IMR-90 (cell line): ENCODE measurements around the gene ARHGEF16. TPM values are rescaled to one million over a fixed set of nuclear protein-coding genes. Genes with fewer than 3 reads are reported as not detected.

ENCODE experiments used
- ATAC-seq: fragments of 200-7000 bp; cut with Tn5 transposase; 2 replicates; pipeline ENCODE4 v1.9.1; 2020; ENCODE audit warnings: low read depth, mild to moderate bottlenecking, moderate library complexity
- BruUV-seq: library from RNA; stranded (reverse); fragments of 400-500 nt; replicated peaks from 2 replicates; lab custom pipeline; 2021; lab: Mats Ljungman, UMichigan
- CTCF ChIA-PET: fragments of 300-600 bp; formaldehyde crosslinking; extraction: SDS; loops from one replicate; lab custom pipeline; 2021; ENCODE audit warnings: antibody characterized with exemption; lab: Yijun Ruan, JAX
- POLR2A ChIA-PET: fragments of 300-600 bp; sonication (Branson Sonifier 250); formaldehyde crosslinking; loops from one replicate; lab custom pipeline; 2022; ENCODE audit warnings: antibody characterized with exemption; ENCODE audit not compliant: unreplicated experiment; lab: Charles Lee
- DNase-seq: peaks from one replicate; pipeline ENCODE4 v3.0.0; 2013
- H2AFZ ChIP-seq: replicated peaks from 2 replicates; pipeline ENCODE3; 2013; ENCODE audit warnings: low read length, mild to moderate bottlenecking; ENCODE audit not compliant: poor library complexity
- H2AK5ac ChIP-seq: 2 replicates; pipeline ENCODE4 v1.6.1; 2013; ENCODE audit warnings: low read depth, low read length, inconsistent platforms
- H2AK9ac ChIP-seq: replicated peaks from 2 replicates; pipeline ENCODE3; 2013; ENCODE audit warnings: mild to moderate bottlenecking, low read depth, low read length, moderate library complexity; ENCODE audit not compliant: poor library complexity
- H2BK120ac ChIP-seq: 2 replicates; pipeline ENCODE4 v1.6.1; 2013; ENCODE audit warnings: low read depth, low read length, inconsistent platforms
- H2BK15ac ChIP-seq: 3 replicates; pipeline ENCODE4 v1.6.1; 2013; ENCODE audit warnings: low read depth, low read length, inconsistent platforms
- H2BK20ac ChIP-seq: 2 replicates; pipeline ENCODE4 v1.6.1; 2013; ENCODE audit warnings: low read depth, mild to moderate bottlenecking, inconsistent platforms, low read length, moderate library complexity
- H2BK5ac ChIP-seq: 2 replicates; pipeline ENCODE4 v1.6.1; 2013; ENCODE audit warnings: mild to moderate bottlenecking, low read depth, low read length, inconsistent platforms; ENCODE audit not compliant: poor library complexity, severe bottlenecking
- H3K14ac ChIP-seq: replicated peaks from 2 replicates; pipeline ENCODE4 v1.6.1; 2013; ENCODE audit warnings: low read depth, low read length, inconsistent platforms
- H3K18ac ChIP-seq: 2 replicates; pipeline ENCODE4 v1.6.1; 2013; ENCODE audit warnings: low read depth, low read length, control low read depth
- H3K23ac ChIP-seq: 2 replicates; pipeline ENCODE4 v1.6.1; 2013; ENCODE audit warnings: low read depth, low read length, inconsistent platforms
- H3K27ac ChIP-seq: 2 replicates; pipeline ENCODE4 v1.5.1; 2013; ENCODE audit warnings: mild to moderate bottlenecking, control low read depth, low read length; ENCODE audit not compliant: insufficient read depth
- H3K27me3 ChIP-seq: 2 replicates; pipeline ENCODE4 v1.6.1; 2013; ENCODE audit warnings: low read length; ENCODE audit not compliant: control insufficient read depth, insufficient read depth
- H3K36me3 ChIP-seq: 2 replicates; pipeline ENCODE4 v1.6.1; 2013; ENCODE audit warnings: low read length, mixed read lengths; ENCODE audit not compliant: control insufficient read depth, insufficient read depth
- H3K4ac ChIP-seq: 2 replicates; pipeline ENCODE4 v1.6.1; 2013; ENCODE audit warnings: low read depth, low read length, inconsistent platforms
- H3K4me1 ChIP-seq: 2 replicates; pipeline ENCODE4 v1.6.1; 2013; ENCODE audit warnings: low read length, mixed read lengths; ENCODE audit not compliant: control insufficient read depth, insufficient read depth
- H3K4me2 ChIP-seq: 2 replicates; pipeline ENCODE4 v1.6.1; 2013; ENCODE audit warnings: low read depth, mild to moderate bottlenecking, control low read depth, low read length, moderate library complexity
- H3K4me3 ChIP-seq: 2 replicates; pipeline ENCODE4 v1.5.1; 2013; ENCODE audit warnings: low read depth, mild to moderate bottlenecking, control low read depth, low read length, moderate library complexity; ENCODE audit not compliant: insufficient read depth
- H3K56ac ChIP-seq: 2 replicates; pipeline ENCODE4 v1.6.1; 2013; ENCODE audit warnings: low read length, inconsistent platforms; ENCODE audit not compliant: insufficient read depth; ENCODE audit errors: extremely low read depth
- H3K79me1 ChIP-seq, 2 experiments: 2 replicates each; pipeline ENCODE4 v1.6.1; 2013; ENCODE audit warnings: low read length in 2 of 2, inconsistent platforms in 1 of 2, low read depth in 1 of 2
- H3K9ac ChIP-seq: 2 replicates; pipeline ENCODE4 v1.6.1; 2013; ENCODE audit warnings: low read depth, low read length, control low read depth
- H3K9me1 ChIP-seq: 2 replicates; pipeline ENCODE4 v1.6.1; 2013; ENCODE audit warnings: low read length, inconsistent platforms; ENCODE audit not compliant: insufficient read depth
- H3K9me3 ChIP-seq: 2 replicates; pipeline ENCODE4 v1.6.1; 2013; ENCODE audit warnings: low read length; ENCODE audit not compliant: control insufficient read depth, insufficient read depth
- H4K20me1 ChIP-seq: 2 replicates; pipeline ENCODE4 v1.6.1; 2013; ENCODE audit warnings: low read length, inconsistent platforms; ENCODE audit not compliant: insufficient read depth
- H4K5ac ChIP-seq: 2 replicates; pipeline ENCODE4 v1.6.1; 2013; ENCODE audit warnings: mild to moderate bottlenecking, low read depth, low read length, control low read depth
- H4K8ac ChIP-seq, 2 experiments: 2 replicates each; pipeline ENCODE4 v1.6.1; 2013; ENCODE audit warnings: low read depth in 2 of 2, low read length in 2 of 2, control low read depth in 1 of 2, inconsistent platforms in 1 of 2
- H4K91ac ChIP-seq: 2 replicates; pipeline ENCODE4 v1.6.1; 2013; ENCODE audit warnings: low read depth, low read length, inconsistent platforms; ENCODE audit not compliant: insufficient read depth
- BHLHE40 ChIP-seq: fragments of 150-350 bp; IDR thresholded peaks from 2 replicates; pipeline ENCODE4 v1.6.1; 2016; ENCODE audit warnings: mild to moderate bottlenecking, low read depth, low read length
- CEBPB ChIP-seq: IDR thresholded peaks from 2 replicates; pipeline ENCODE4 v1.6.1; 2012; ENCODE audit warnings: low read depth, low read length, improper control_type of control experiment
- CHD1 ChIP-seq: IDR thresholded peaks from 2 replicates; pipeline ENCODE4 v1.6.1; 2012; ENCODE audit warnings: low read depth, low read length, improper control_type of control experiment
- CTCF ChIP-seq: conservative IDR thresholded peaks from 2 replicates; pipeline ENCODE4 v1.5.1; 2012; ENCODE audit warnings: mild to moderate bottlenecking, low read depth, low read length, improper control_type of control experiment
- ELK1 ChIP-seq: fragments of 150-350 bp; IDR thresholded peaks from 2 replicates; pipeline ENCODE4 v1.6.1; 2016; ENCODE audit warnings: low read depth, mild to moderate bottlenecking, low read length, moderate library complexity, borderline replicate concordance
- FOS ChIP-seq: fragments of 150-350 bp; IDR thresholded peaks from 2 replicates; pipeline ENCODE4 v1.6.1; 2016; ENCODE audit warnings: low read depth, low read length
- MAFK ChIP-seq: IDR thresholded peaks from 2 replicates; pipeline ENCODE4 v1.6.1; 2012; ENCODE audit warnings: low read depth, low read length, improper control_type of control experiment
- MAZ ChIP-seq: IDR thresholded peaks from 2 replicates; pipeline ENCODE4 v1.6.1; 2012; ENCODE audit warnings: low read depth, mild to moderate bottlenecking, low read length, improper control_type of control experiment, moderate library complexity, borderline replicate concordance
- MXI1 ChIP-seq: IDR thresholded peaks from 2 replicates; pipeline ENCODE4 v1.6.1; 2012; ENCODE audit warnings: low read depth, mild to moderate bottlenecking, low read length, moderate library complexity, borderline replicate concordance
- NFE2L2 ChIP-seq: fragments of 150-350 bp; IDR thresholded peaks from 2 replicates; pipeline ENCODE4 v1.6.1; 2016; ENCODE audit warnings: low read depth, mild to moderate bottlenecking, low read length
- POLR2A ChIP-seq: IDR thresholded peaks from 2 replicates; pipeline ENCODE4 v1.6.1; 2012; ENCODE audit warnings: mild to moderate bottlenecking, low read depth, low read length
- RAD21 ChIP-seq: IDR thresholded peaks from 2 replicates; pipeline ENCODE4 v1.6.1; 2012; ENCODE audit warnings: low read length, improper control_type of control experiment
- RCOR1 ChIP-seq: IDR thresholded peaks from 2 replicates; pipeline ENCODE4 v1.6.1; 2012; ENCODE audit warnings: mild to moderate bottlenecking, low read length, improper control_type of control experiment; ENCODE audit not compliant: insufficient replicate concordance
- RFX5 ChIP-seq: IDR thresholded peaks from 2 replicates; pipeline ENCODE4 v1.8.0; 2012; ENCODE audit warnings: low read depth, mild to moderate bottlenecking, low read length, moderate library complexity
- SMC3 ChIP-seq: fragments of 150-350 bp; IDR thresholded peaks from 2 replicates; pipeline ENCODE4 v1.6.1; 2016; ENCODE audit warnings: low read depth, mild to moderate bottlenecking, antibody characterized with exemption, low read length, moderate library complexity
- WGBS, 2 experiments: methylation state at CpG; one replicate each; pipeline versions ENCODE4 v1.1.5 to v1.1.7; 2013; ENCODE audit warnings: missing lambda C conversion rate in 2 of 2; ENCODE audit not compliant: insufficient read length in 1 of 2; ENCODE audit errors: extremely low coverage in 2 of 2; 5-methylcytosine and 5-hydroxymethylcytosine counted together
- dilution Hi-C: fragments of 300-500 bp; cut with HindIII; formaldehyde crosslinking; loops from one replicate; pipeline ENCODE4 v1.14.3; 2018; ENCODE audit warnings: low sequenced_read_pairs; ENCODE audit not compliant: unreplicated experiment
- in situ Hi-C: fragments of 300-500 bp; cut with MboI; formaldehyde crosslinking; loops from 3 replicates; pipeline ENCODE4 v1.14.3; 2019; ENCODE audit warnings: low sequenced_read_pairs, inconsistent platforms, mixed read lengths
- intact Hi-C: fragments of 100-400 bp; cut with micrococcal nuclease; formaldehyde crosslinking; loops from 2 replicates; pipeline ENCODE4 v1.10.0; 2022
- polyA plus RNA-seq, 3 experiments: library from polyadenylated mRNA; depleted of rRNA; stranded (reverse); fragments of >200 nt; gene quantifications; 2 replicates each; pipeline ENCODE4 v1.2.3, GENCODE V29; 2012; ENCODE audit warnings: low replicate concordance in 1 of 3
- total RNA-seq: library from RNA; depleted of rRNA; stranded (reverse); fragments of >200 nt; gene quantifications from 2 replicates; pipeline ENCODE4 v1.2.3, GENCODE V29; 2012
- TF ChIP-seq, protein P1 (sequence below): fragments of 150-350 bp; IDR thresholded peaks from 2 replicates; pipeline ENCODE4 v1.6.1; 2017; ENCODE audit warnings: mild to moderate bottlenecking, antibody characterized with exemption, low read length, low read depth

Gene ARHGEF16
- total and polyA plus RNA-seq, 2 of the 4 experiments (the other 2 are of a cell fraction), result 0.18 to 0.39 TPM

- H4K20me1 ChIP-seq, result no peaks in the 10 kb centered on the region
- CTCF ChIA-PET, result no interaction called here
- in situ Hi-C loops (no loop called here), intact Hi-C loops (no loop called here), dilution Hi-C loops (no loop called here)
- peaks cover 1% of the 10 kb centered on the region; the same call in 1 of the 2 replicates for H3K9me3 ChIP-seq
- H2BK20ac ChIP-seq, result no peak overlapping the region
- H3K9ac ChIP-seq, result no peak overlapping the region
- H3K56ac ChIP-seq, result no peak overlapping the region
- no peak overlapping the region for H2AK9ac ChIP-seq
- no peak overlapping the region for H3K4me2 ChIP-seq
- BruUV-seq, result no TSS peak
- no peak overlapping the region for H4K8ac ChIP-seq
- DNase-seq (no peak), ATAC-seq (no peak)
- no peak overlapping the region for H3K14ac ChIP-seq
- no peak for TF ChIP-seq POLR2A
- TF ChIP-seq CTCF, result no peak
- TF ChIP-seq BHLHE40, result no peak
- TF ChIP-seq RCOR1, result no peak
- TF ChIP-seq, protein P1, sequence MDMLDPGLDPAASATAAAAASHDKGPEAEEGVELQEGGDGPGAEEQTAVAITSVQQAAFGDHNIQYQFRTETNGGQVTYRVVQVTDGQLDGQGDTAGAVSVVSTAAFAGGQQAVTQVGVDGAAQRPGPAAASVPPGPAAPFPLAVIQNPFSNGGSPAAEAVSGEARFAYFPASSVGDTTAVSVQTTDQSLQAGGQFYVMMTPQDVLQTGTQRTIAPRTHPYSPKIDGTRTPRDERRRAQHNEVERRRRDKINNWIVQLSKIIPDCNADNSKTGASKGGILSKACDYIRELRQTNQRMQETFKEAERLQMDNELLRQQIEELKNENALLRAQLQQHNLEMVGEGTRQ, result no peak
- TF ChIP-seq MAFK, result no peak
- TF ChIP-seq FOS, result no peak
- no peak for TF ChIP-seq MAZ
- no peak for TF ChIP-seq NFE2L2
- no peak for TF ChIP-seq RAD21
- TF ChIP-seq CHD1, result no peak
- TF ChIP-seq RFX5, result no peak
- no peak for TF ChIP-seq ELK1
- no peak for TF ChIP-seq CEBPB
- no peak for TF ChIP-seq SMC3
- no peak for TF ChIP-seq MXI1
- no peak overlapping the region for H2AK5ac ChIP-seq
- H3K23ac ChIP-seq, result no peak overlapping the region
- H2BK120ac ChIP-seq, result no peak overlapping the region
- no peak overlapping the region for H3K18ac ChIP-seq
- no peak overlapping the region for H2BK5ac ChIP-seq
- no peaks in the 10 kb centered on the region for H3K36me3 ChIP-seq
- no peak overlapping the region for H2BK15ac ChIP-seq
- 90% methylated on average over 7 of the region's 27 CpGs; no CpG with 5 or more reads in 1 of the 2 experiments for WGBS, 2 experiments
- no peaks in the 10 kb centered on the region for H3K9me1 ChIP-seq
- no peaks in the 10 kb centered on the region for H3K27me3 ChIP-seq
- no peak overlapping the region for H3K27ac ChIP-seq
- no peak overlapping the region for H4K91ac ChIP-seq
- no peak overlapping the region for H2AFZ ChIP-seq
- H3K4me3 ChIP-seq, result no peak overlapping the region
- H3K4me1 ChIP-seq, result no peaks in the 10 kb centered on the region
- no peak overlapping the region for H4K5ac ChIP-seq
- POLR2A ChIA-PET, result no interaction called here
- no peak overlapping the region for H3K4ac ChIP-seq
- H3K79me1 ChIP-seq, result no peaks in the 10 kb centered on the region
Measured at GRCh38 chr1:3516911-3517675, 62.6 kb downstream of the ARHGEF16 start.
